PC-3 (cell line): Measurements from ENCODE around the gene SMIM13. TPM values are rescaled to one million over a fixed set of nuclear protein-coding genes. Genes with fewer than 3 reads are reported as not detected.
A peak's percentile ranks its signal among the peaks of the same experiment; 100 is the strongest.

Experiments
- ATAC-seq: fragments of 200-7000 bp; cut with Tn5 transposase; 2 replicates; pipeline ENCODE4 v1.9.1; 2020; ENCODE audit warnings: mild to moderate bottlenecking, moderate library complexity
- BruUV-seq: library from RNA; stranded (reverse); fragments of 400-500 nt; replicated peaks from 2 replicates; lab custom pipeline; 2021; lab: Mats Ljungman, UMichigan
- CTCF ChIA-PET: fragments of 300-600 bp; sonication (Branson Sonifier 250); formaldehyde crosslinking; loops from one replicate; lab custom pipeline; 2022; ENCODE audit warnings: antibody characterized with exemption; lab: Charles Lee
- POLR2A ChIA-PET: fragments of 300-600 bp; sonication (Branson Sonifier 250); formaldehyde crosslinking; loops from one replicate; lab custom pipeline; 2022; ENCODE audit warnings: antibody characterized with exemption; ENCODE audit not compliant: unreplicated experiment; lab: Charles Lee
- DNase-seq: peaks from one replicate; pipeline ENCODE4 v3.0.0-alpha.2; 2015
- H2AFZ ChIP-seq: fragments of 300-600 bp; sonication (generic); 2 replicates; pipeline ENCODE4 v1.6.0; 2016; ENCODE audit warnings: antibody characterized with exemption, low read length
- H3F3A ChIP-seq: fragments of 300-600 bp; sonication (generic); one replicate; pipeline ENCODE4 v1.6.0; 2017; ENCODE audit warnings: antibody characterized with exemption, low read length, control low read depth, mild to moderate bottlenecking; ENCODE audit not compliant: unreplicated experiment
- H3K27ac ChIP-seq: fragments of 300-600 bp; sonication (generic); 2 replicates; pipeline ENCODE4 v1.5.1; 2016; ENCODE audit warnings: mild to moderate bottlenecking, low read length
- H3K27me3 ChIP-seq: fragments of 300-600 bp; sonication (generic); 2 replicates; pipeline ENCODE4 v1.6.1; 2016; ENCODE audit warnings: low read length, mixed read lengths
- H3K36me3 ChIP-seq: fragments of 300-600 bp; sonication (generic); 2 replicates; pipeline ENCODE4 v1.6.1; 2016; ENCODE audit warnings: low read depth, mixed run types, low read length, mixed read lengths
- H3K4me1 ChIP-seq: fragments of 300-600 bp; sonication (generic); 2 replicates; pipeline ENCODE4 v1.5.1; 2016; ENCODE audit warnings: low read length; ENCODE audit not compliant: insufficient read depth
- H3K4me2 ChIP-seq: fragments of 300-600 bp; sonication (generic); 2 replicates; pipeline ENCODE4 v1.6.0; 2016; ENCODE audit warnings: low read length
- H3K4me3 ChIP-seq: fragments of 300-600 bp; sonication (generic); 2 replicates; pipeline ENCODE4 v1.5.1; 2016; ENCODE audit warnings: mild to moderate bottlenecking, low read length, mixed read lengths
- H3K79me2 ChIP-seq: fragments of 300-600 bp; sonication (generic); 2 replicates; pipeline ENCODE4 v1.6.1; 2017; ENCODE audit warnings: low read length, mixed read lengths
- H3K9ac ChIP-seq: fragments of 300-600 bp; sonication (generic); 2 replicates; pipeline ENCODE4 v1.6.0; 2016; ENCODE audit warnings: mild to moderate bottlenecking, low read length
- H3K9me2 ChIP-seq: fragments of 300-600 bp; sonication (generic); replicated peaks from 2 replicates; pipeline ENCODE4 v1.6.1; 2016; ENCODE audit warnings: mixed run types, low read length, mixed read lengths
- H3K9me3 ChIP-seq: fragments of 300-600 bp; sonication (generic); 2 replicates; pipeline ENCODE4 v1.6.1; 2016; ENCODE audit warnings: low read length, mixed read lengths
- H4K20me1 ChIP-seq: fragments of 300-600 bp; sonication (generic); 2 replicates; pipeline ENCODE4 v1.6.1; 2016; ENCODE audit warnings: low read length, mixed read lengths
- EZH2 ChIP-seq: fragments of 300-600 bp; sonication (generic); IDR thresholded peaks from one replicate; pipeline ENCODE4 v1.6.1; 2017; ENCODE audit warnings: antibody characterized with exemption, mild to moderate bottlenecking, low read length; ENCODE audit not compliant: unreplicated experiment
- EZH2phosphoT487 ChIP-seq: fragments of 300-600 bp; sonication (generic); IDR thresholded peaks from 2 replicates; pipeline ENCODE4 v1.6.1; 2018; ENCODE audit warnings: mild to moderate bottlenecking, antibody characterized with exemption, low read length, borderline replicate concordance
- intact Hi-C: fragments of 100-400 bp; cut with micrococcal nuclease; formaldehyde crosslinking; loops from 2 replicates; pipeline ENCODE4 v1.9.0; 2023
- total RNA-seq: library from RNA; depleted of rRNA; stranded (reverse); fragments of >200 nt; gene quantifications from 2 replicates; pipeline ENCODE4 v1.2.3, GENCODE V29; 2014
- TF ChIP-seq, protein P1 (sequence below): fragments of 300-600 bp; sonication (generic); conservative IDR thresholded peaks from 2 replicates; pipeline ENCODE4 v1.5.1; 2017; ENCODE audit warnings: antibody characterized with exemption, low read depth, mild to moderate bottlenecking, low read length

The SMIM13 gene
- total RNA-seq, 1 experiment from 2014 or later: 9.0 TPM

- H3K79me2 ChIP-seq: no peaks in the 10 kb centered on the region
- H3K36me3 ChIP-seq: no peaks in the 10 kb centered on the region
- peaks cover 3% of the 10 kb centered on the region for H3K4me1 ChIP-seq
- ATAC-seq (no peak), DNase-seq (no peak)
- no peaks in the 10 kb centered on the region for H3K9me2 ChIP-seq
- ChIA-PET CTCF (no interaction called here), POLR2A (no interaction called here)
- no peaks in the 10 kb centered on the region for H3F3A ChIP-seq
- no peak overlapping the region for H2AFZ ChIP-seq
- no peaks in the 10 kb centered on the region for H3K9me3 ChIP-seq
- intact Hi-C loops: no loop called here
- no peak overlapping the region for H3K4me2 ChIP-seq
- no peaks in the 10 kb centered on the region for H4K20me1 ChIP-seq
- H3K4me3 ChIP-seq: no peak overlapping the region
- no TSS peak for BruUV-seq
- H3K27me3 ChIP-seq: no peaks in the 10 kb centered on the region
- no peak overlapping the region for H3K27ac ChIP-seq
- no peak overlapping the region for H3K9ac ChIP-seq
- TF ChIP-seq, protein P1, sequence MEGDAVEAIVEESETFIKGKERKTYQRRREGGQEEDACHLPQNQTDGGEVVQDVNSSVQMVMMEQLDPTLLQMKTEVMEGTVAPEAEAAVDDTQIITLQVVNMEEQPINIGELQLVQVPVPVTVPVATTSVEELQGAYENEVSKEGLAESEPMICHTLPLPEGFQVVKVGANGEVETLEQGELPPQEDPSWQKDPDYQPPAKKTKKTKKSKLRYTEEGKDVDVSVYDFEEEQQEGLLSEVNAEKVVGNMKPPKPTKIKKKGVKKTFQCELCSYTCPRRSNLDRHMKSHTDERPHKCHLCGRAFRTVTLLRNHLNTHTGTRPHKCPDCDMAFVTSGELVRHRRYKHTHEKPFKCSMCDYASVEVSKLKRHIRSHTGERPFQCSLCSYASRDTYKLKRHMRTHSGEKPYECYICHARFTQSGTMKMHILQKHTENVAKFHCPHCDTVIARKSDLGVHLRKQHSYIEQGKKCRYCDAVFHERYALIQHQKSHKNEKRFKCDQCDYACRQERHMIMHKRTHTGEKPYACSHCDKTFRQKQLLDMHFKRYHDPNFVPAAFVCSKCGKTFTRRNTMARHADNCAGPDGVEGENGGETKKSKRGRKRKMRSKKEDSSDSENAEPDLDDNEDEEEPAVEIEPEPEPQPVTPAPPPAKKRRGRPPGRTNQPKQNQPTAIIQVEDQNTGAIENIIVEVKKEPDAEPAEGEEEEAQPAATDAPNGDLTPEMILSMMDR: no peak
- TF ChIP-seq EZH2phosphoT487 (no peak), EZH2 (no peak)
Observed at GRCh38 chr6:11166948-11167347, 73.3 kb downstream of the SMIM13 start.

- Histone ChIP-seq H3K79me2 (no peaks in the 10 kb centered on the region), H4K20me1 (no peaks in the 10 kb centered on the region), H3K36me3 (no peaks in the 10 kb centered on the region), H3K9ac (no peak overlapping the region), H3K9me3 (no peaks in the 10 kb centered on the region), H3K27ac (no peak overlapping the region), H3K4me3 (no peak overlapping the region), H3K4me2 (no peak overlapping the region), H3K9me2 (no peaks in the 10 kb centered on the region), H3K27me3 (no peaks in the 10 kb centered on the region), H3F3A (no peaks in the 10 kb centered on the region), H2AFZ (no peak overlapping the region), H3K4me1 (no peaks in the 10 kb centered on the region)
- ATAC-seq: no peak
- CTCF ChIA-PET: no interaction called here
- no peak for DNase-seq
- TF ChIP-seq EZH2: no peak
- TF ChIP-seq EZH2phosphoT487: no peak
- TF ChIP-seq, protein P1: no peak
- intact Hi-C loops: no loop called here
- no TSS peak for BruUV-seq
- POLR2A ChIA-PET: no interaction called here
Observed at GRCh38 chr6:11168091-11168635, 74.5 kb downstream of the SMIM13 start.

GRCh38 chr6:11171952-11172351 is 78.3 kb downstream of the SMIM13 start:
- H4K20me1 ChIP-seq: no peaks in the 10 kb centered on the region
- CTCF ChIA-PET: interaction anchor here (0.9 kb wide), 1 partner anchor 11 kb away, joined by 4 read pairs; no protein-coding TSS in a partner anchor

More at GRCh38 chr6:11171952-11172351, 78.3 kb downstream of the SMIM13 start:
- Histone ChIP-seq H2AFZ (0 out of 2 replicates have a peak overlapping the region, but pooled peaks have one; percentile 47), H3K27ac (no peak overlapping the region), H3K9ac (no peak overlapping the region), H3K9me2 (no peaks in the 10 kb centered on the region), H3K4me2 (no peak overlapping the region), H3K36me3 (no peaks in the 10 kb centered on the region), H3K79me2 (no peaks in the 10 kb centered on the region), H3K4me3 (no peak overlapping the region), H3K27me3 (no peaks in the 10 kb centered on the region), H3K4me1 (no peaks in the 10 kb centered on the region), H3K9me3 (no peaks in the 10 kb centered on the region), H3F3A (no peaks in the 10 kb centered on the region)
- POLR2A ChIA-PET: no interaction called here
- DNase-seq (no peak), ATAC-seq (no peak)
- no TSS peak for BruUV-seq
- intact Hi-C loops: loop anchor here (1.0 to 5.0 kb wide), 3 partner anchors 60 to 324 kb away; partner anchors contain the start of gene NEDD9
- TF ChIP-seq EZH2 (no peak), EZH2phosphoT487 (no peak)
- TF ChIP-seq, protein P1: no peak
